SH-SY5Y (cell line): Measurements from ENCODE around the gene DBP.

Experiments
- GATA2 ChIP-seq: IDR thresholded peaks from 2 replicates; pipeline ENCODE4 v1.6.1; 2011; ENCODE audit warnings: mild to moderate bottlenecking, low read depth, low read length
- GATA3 ChIP-seq: IDR thresholded peaks from 2 replicates; pipeline ENCODE4 v1.6.1; 2011; ENCODE audit warnings: low read depth, mild to moderate bottlenecking, low read length, moderate library complexity

- TF ChIP-seq GATA2 (no peak), GATA3 (no peak)
Observed at GRCh38 chr19:48616041-48616436, 21.1 kb downstream of the DBP start.
